A549 treated with RU486 at 1 μM for 4 hours (cell line): ENCODE data around the gene PPP1R14D. TPM values are rescaled to one million over a fixed set of nuclear protein-coding genes. Genes with fewer than 3 reads are reported as not detected.

ENCODE experiments used
- total RNA-seq: library from RNA; stranded (reverse); fragments of 200-300 nt; extraction: Qiagen RNA extraction; gene quantifications from 5 replicates; pipeline ENCODE4 v1.2.3, GENCODE V29; 2022; ENCODE audit warnings: low read depth

Gene PPP1R14D, protein sequence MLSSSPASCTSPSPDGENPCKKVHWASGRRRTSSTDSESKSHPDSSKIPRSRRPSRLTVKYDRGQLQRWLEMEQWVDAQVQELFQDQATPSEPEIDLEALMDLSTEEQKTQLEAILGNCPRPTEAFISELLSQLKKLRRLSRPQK
- 0.28 to 0.38 TPM in 2 of 5 replicates, not detected in the others for total RNA-seq

DNA sequence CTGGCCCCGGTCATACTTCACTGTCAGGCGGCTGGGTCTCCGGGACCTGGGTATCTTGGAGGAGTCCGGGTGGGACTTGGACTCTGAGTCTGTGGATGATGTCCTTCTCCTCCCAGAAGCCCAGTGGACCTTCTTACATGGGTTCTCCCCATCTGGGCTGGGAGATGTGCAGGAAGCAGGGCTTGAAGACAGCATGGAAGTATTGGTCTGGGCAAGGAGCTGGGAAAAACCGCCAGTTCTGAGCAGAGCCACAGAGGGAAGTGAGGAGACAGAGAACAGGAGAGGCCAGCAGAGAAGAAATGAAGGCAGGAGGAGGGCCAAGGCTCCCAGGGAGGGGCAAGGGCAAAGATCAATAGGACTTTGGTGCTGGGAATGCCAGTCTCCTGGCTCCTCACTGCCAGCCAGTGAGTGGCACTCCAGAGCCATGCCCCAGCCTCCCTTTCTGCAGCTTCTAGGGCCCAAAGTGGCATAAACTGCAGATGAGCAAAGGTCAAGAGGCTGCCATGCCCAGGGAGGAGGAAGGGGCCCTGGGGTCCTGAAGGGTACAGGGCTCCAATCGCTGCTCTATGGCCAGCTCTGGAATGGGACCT is at the start of gene PPP1R14D:
Gene PPP1R14D (minus strand): TSS at position 262 of the 590 bp plus-strand sequence. CDS start 67 bp downstream, at position 195.

DNA sequence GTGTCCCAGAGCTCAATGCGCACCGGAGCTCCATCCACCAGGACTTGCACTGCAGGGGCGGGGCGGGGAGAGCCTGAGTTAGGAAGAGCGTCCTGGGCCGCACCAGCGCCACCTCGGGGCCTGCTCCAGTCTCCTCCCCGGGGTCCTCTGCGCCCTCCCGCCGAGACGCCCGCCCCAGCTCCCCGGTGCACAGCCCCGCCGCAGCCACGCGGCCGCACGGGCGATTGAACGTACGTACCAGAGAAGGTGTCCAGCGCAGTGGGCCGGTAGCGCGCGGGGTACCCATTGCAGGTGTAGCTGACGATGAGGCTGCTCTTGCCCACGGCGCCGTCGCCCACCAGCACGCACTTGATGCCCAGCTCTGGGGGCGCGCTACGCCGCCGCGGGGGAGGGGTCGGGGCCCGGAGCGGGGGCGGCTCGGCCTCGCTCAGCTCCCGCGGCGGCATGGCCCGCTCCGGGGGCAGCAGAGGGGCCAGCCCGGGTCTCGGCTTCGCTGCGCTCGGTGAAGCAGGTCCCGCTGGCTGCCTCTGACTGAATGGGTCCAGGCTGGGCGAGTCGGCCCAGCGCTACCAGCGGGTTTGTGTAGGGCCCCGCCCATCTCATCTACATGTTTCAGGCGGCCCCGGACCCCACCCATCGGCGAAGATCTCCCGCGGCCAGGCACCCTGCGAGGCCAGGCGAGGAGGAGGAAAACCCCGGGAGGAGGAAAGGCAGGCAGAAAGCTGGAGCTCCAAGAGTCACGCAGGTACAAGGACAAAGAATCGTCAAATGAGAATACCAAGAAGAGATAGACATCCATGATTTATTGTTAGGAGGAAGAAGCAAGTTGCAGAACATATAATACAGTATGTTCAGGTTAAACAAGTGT is 45.4 kb upstream of the PPP1R14D start, which contains the start of gene RHOV:
Gene RHOV (minus strand): TSS at position 541 of the 868 bp plus-strand sequence. CDS start 95 bp downstream, at position 446.

DNA sequence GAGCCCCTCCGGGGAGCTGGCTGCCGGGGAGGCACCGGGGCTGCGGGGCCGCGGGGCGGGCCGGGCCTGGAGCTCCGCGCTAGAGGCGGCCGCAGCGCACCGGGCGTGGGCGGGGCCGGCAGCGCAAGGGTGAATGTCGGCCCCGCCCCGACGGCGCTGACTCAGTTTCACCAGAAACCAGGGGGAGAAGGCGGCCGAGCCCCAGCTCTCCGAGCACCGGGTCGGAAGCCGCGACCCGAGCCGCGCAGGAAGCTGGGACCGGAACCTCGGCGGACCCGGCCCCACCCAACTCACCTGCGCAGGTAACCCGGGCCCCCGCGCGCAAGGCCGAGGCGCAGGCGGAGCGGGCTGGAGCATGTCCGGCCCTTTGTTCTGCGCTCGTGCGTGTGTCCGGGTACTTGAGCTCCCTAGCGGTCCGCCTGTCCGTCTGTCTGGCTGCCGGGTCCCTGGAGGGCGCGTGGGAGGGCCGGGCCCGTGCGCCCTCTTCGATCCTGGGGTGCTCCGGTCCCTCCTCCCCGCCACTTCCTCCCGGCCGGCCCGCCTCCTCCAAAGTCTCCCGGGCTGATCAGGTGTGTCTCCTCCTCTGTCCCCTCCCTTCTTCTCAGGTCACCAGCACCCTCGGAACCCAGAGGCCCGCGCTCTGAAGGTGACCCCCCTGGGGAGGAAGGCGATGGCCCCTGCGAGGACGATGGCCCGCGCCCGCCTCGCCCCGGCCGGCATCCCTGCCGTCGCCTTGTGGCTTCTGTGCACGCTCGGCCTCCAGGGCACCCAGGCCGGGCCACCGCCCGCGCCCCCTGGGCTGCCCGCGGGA is 15.6 kb upstream of the PPP1R14D start, which contains the start of gene SPINT1:
Gene SPINT1 (plus strand): TSS at position 164 of the 811 bp plus-strand sequence. CDS start 507 bp downstream, at position 671.

DNA sequence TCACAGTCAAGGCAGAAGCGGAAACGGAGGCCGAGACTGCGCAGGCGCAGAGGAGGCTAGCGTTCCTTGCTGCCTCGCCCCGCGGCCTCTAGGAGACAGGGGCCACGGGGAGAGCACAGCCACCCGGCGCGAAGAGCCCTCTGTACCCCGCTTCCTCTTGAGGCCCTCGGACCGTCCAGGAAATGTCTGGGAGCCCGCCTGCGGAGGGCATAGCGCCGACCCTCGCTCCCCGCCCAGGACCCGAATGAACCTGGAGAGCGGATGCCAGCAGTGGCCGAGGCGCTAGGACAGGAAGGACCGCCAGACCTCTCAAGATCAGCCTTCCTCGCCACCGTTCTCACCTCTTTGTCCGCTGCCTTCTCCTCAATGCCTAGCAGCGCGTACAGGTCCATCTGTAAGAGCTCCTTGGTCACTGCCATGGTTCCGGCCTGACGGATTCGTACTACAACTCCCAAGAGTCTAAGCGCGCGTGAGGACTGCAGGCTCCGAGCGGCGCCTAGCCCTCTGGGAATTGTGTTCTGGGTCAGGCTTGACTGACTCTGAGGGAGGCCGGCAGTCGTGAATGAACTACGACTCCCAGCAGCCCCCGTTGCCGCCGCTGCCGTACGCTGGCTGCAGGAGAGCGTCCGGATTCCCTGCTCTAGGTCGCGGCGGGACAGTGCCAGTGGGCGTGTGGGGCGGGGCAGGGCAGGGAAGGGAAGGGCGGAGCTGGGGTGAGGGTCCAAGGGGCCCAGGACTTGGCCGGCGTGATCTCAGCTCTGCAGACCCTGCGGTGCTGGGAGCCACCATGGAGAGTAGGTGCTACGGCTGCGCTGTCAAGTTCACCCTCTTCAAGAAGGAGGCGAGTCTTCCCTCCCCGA is 21.2 kb downstream of the PPP1R14D start, which contains the start of the genes DNAJC17 and ZFYVE19:
Gene DNAJC17 (minus strand): TSS at position 446 of the 860 bp plus-strand sequence. CDS start 27 bp downstream, at position 419.
Gene ZFYVE19 (plus strand): TSS at position 62 of the 860 bp plus-strand sequence. CDS start 501 bp downstream, at position 563.

DNA sequence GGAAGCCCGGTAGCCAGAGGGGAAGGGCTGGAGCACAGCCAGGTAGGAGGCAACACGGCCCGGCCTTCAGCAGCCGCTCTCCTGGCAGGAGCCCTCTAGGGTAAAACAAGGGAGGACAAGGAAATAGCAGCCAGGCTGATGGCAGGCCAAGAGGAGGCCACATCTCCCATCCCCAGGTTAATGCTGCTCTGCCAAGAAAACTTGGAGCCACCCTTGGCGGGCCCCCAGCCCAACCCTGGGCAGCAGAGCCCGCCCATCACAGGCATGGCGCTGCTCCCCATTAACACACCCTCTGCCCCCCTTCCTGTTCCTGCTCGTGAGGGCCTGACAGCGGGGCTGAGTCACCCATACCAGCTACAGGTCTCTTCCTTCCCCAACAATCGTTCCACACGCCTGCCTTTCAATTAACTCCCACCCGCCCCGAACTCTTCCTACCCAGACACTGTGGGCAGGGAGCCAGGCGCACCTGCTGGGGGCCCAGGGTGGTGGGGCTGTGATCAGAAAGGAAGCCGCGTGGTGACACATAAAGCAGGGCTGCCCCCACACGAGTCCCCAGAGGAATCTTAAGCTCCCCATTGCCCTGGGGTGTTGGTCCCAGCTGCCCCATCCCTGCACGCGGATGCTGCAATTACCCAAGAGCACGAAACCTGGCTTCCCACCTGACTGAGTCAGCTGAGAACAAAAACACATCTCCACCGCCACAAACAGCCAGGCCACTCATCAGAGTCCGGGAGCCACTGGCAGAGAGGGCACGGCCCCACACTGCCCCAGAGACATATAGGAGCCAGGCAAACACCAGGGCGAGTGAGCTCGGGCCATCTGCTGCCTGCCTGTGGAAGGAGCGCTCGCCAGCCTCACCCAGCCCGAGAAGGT is 59.0 kb downstream of the PPP1R14D start, which contains the start of gene C15orf62:
Gene C15orf62 (plus strand): TSS at position 707 of the 873 bp plus-strand sequence. CDS start 516 bp downstream, outside the sequence.

Other genes starting within 250 kb of the PPP1R14D start
- gene KNL1, start 234.5 kb downstream of the PPP1R14D start, total RNA-seq: 4.4 to 8.1 TPM (median 7.0 TPM) in 5 replicates
- gene RAD51, start 133.5 kb downstream of the PPP1R14D start, total RNA-seq: 15.5 to 22.6 TPM (median 19.3 TPM) in 5 replicates
- 20.9 to 25.4 TPM (median 22.6 TPM) in 5 replicates for gene RMDN3, start 73.5 kb downstream of the PPP1R14D start, total RNA-seq
- 6.1 to 11.0 TPM (median 6.7 TPM) in 5 replicates for gene GCHFR, start 64.6 kb downstream of the PPP1R14D start, total RNA-seq
- gene C15orf62, start 58.7 kb downstream of the PPP1R14D start, total RNA-seq: 0.05 to 0.10 TPM (median 0.07 TPM) in 4 of 5 replicates, not detected in the other
- gene ZFYVE19, start 21.6 kb downstream of the PPP1R14D start, total RNA-seq: 16.3 to 19.4 TPM (median 18.7 TPM) in 5 replicates
- 21.9 to 28.6 TPM (median 27.2 TPM) in 5 replicates for gene DNAJC17, start 21.2 kb downstream of the PPP1R14D start, total RNA-seq
- gene SPINT1, start 15.3 kb upstream of the PPP1R14D start, total RNA-seq: 0.87 to 1.5 TPM (median 1.1 TPM) in 5 replicates
- 4.7 to 7.6 TPM (median 6.4 TPM) in 5 replicates for gene RHOV, start 45.5 kb upstream of the PPP1R14D start, total RNA-seq
- gene VPS18, start 65.7 kb upstream of the PPP1R14D start, total RNA-seq: 19.3 to 25.4 TPM (median 23.0 TPM) in 5 replicates
- gene DLL4, start 100.6 kb upstream of the PPP1R14D start, total RNA-seq: 0.35 to 0.81 TPM (median 0.67 TPM) in 5 replicates
- 3.0 to 7.5 TPM (median 4.8 TPM) in 5 replicates for gene CHAC1, start 124.8 kb upstream of the PPP1R14D start, total RNA-seq